K562 (cell line): ENCODE measurements around the gene MFAP3. TPM values are rescaled to one million over a fixed set of nuclear protein-coding genes. Genes with fewer than 3 reads are reported as not detected.

ENCODE experiments used
- CHD4 ChIP-seq: fragments of 200-600 bp; sonication (generic); IDR thresholded peaks from 3 replicates; pipeline ENCODE4 v1.6.1; 2012; ENCODE audit warnings: low read depth, mild to moderate bottlenecking, mixed read lengths, low read length, inconsistent platforms; ENCODE audit not compliant: insufficient read depth, insufficient replicate concordance, poor library complexity, severe bottlenecking
- CXXC5 ChIP-seq: fragments of 250-450 bp; sonication (Bioruptor Pico); IDR thresholded peaks from 2 replicates; pipeline ENCODE4 v1.8.0; 2022; ENCODE audit warnings: inconsistent platforms, mild to moderate bottlenecking, moderate library complexity
- HNRNPK ChIP-seq: fragments of 200-400 bp; formaldehyde crosslinking; IDR thresholded peaks from one replicate; pipeline ENCODE4 v1.6.1; 2018; ENCODE audit warnings: mild to moderate bottlenecking, low read depth, low read length; ENCODE audit not compliant: poor library complexity, severe bottlenecking
- MEF2D ChIP-seq: conservative IDR thresholded peaks from 2 replicates; pipeline ENCODE4 v1.6.1; 2016; ENCODE audit warnings: low read depth, missing genetic modification characterization, missing compliant biosample characterization
- PHF20 ChIP-seq: fragments of 450-650 bp; IDR thresholded peaks from 2 replicates; pipeline ENCODE4 v1.6.1; 2018; ENCODE audit not compliant: partially characterized antibody
- ZNF785 ChIP-seq: fragments of 250-450 bp; sonication (Bioruptor Pico); IDR thresholded peaks from 2 replicates; pipeline ENCODE4 v1.4.0; 2020; ENCODE audit warnings: mild to moderate bottlenecking
- polyA plus RNA-seq, 8 experiments: library from polyadenylated mRNA; depleted of rRNA in 4 of 8; stranded (reverse) in 5 of 8; unstranded in 3 of 8; fragments of >200 nt; fragmentation: Nextera tagmentation in 2 of 8; fragmentation: Illumina TruSeq in 1 of 8; extraction: Ambion mirVana in 2 of 8; extraction: Trizol in 1 of 8; gene quantifications; 2 replicates each; pipeline versions ENCODE4 v1.2.1 to v1.2.3, GENCODE V29; 2011 to 2014; ENCODE audit warnings: inconsistent platforms in 1 of 8, missing spikeins in 1 of 8
- total RNA-seq, 7 experiments: library from RNA; depleted of rRNA in 6 of 7; stranded (reverse); fragments of >200 nt in 6 of 7; fragmentation: Illumina TruSeq in 2 of 7; extraction: Trizol in 2 of 7; gene quantifications; 2 replicates each; pipeline versions ENCODE4 v1.2.1 to v1.2.3, GENCODE V29; 2011 to 2021; ENCODE audit warnings: low replicate concordance in 1 of 7
- TF ChIP-seq, protein P1 (sequence below): fragments of 450-650 bp; IDR thresholded peaks from 2 replicates; pipeline ENCODE4 v1.6.1; 2016; ENCODE audit warnings: mild to moderate bottlenecking
- TF ChIP-seq, protein P2 (sequence below): fragments of 200-600 bp; sonication (generic); IDR thresholded peaks from one replicate; pipeline ENCODE4 v1.6.1; 2012; ENCODE audit warnings: mild to moderate bottlenecking, low read depth, low read length, inconsistent platforms
- TF ChIP-seq, protein P3 (sequence below): sonication (generic); formaldehyde crosslinking; IDR thresholded peaks from 2 replicates; pipeline ENCODE4 v1.8.0; 2022; ENCODE audit warnings: mild to moderate bottlenecking, missing genetic modification reagents
- TF ChIP-seq, protein P4 (sequence below): fragments of 250-450 bp; sonication (Bioruptor Pico); IDR thresholded peaks from 2 replicates; pipeline ENCODE4 v1.8.0; 2021; ENCODE audit warnings: borderline replicate concordance, mild to moderate bottlenecking, moderate library complexity; ENCODE audit not compliant: poor library complexity, severe bottlenecking

Gene MFAP3
- total and polyA plus RNA-seq, 9 of the 15 experiments (the other 6 are each of a cell fraction or from before 2014, with no cell fraction given): 9.5 to 39.1 (median 20.7) TPM

GRCh38 chr5:154038707-154039457 is at the start of gene MFAP3, which contains the start of gene FAM114A2 (continued):
- TF ChIP-seq, protein P1, sequence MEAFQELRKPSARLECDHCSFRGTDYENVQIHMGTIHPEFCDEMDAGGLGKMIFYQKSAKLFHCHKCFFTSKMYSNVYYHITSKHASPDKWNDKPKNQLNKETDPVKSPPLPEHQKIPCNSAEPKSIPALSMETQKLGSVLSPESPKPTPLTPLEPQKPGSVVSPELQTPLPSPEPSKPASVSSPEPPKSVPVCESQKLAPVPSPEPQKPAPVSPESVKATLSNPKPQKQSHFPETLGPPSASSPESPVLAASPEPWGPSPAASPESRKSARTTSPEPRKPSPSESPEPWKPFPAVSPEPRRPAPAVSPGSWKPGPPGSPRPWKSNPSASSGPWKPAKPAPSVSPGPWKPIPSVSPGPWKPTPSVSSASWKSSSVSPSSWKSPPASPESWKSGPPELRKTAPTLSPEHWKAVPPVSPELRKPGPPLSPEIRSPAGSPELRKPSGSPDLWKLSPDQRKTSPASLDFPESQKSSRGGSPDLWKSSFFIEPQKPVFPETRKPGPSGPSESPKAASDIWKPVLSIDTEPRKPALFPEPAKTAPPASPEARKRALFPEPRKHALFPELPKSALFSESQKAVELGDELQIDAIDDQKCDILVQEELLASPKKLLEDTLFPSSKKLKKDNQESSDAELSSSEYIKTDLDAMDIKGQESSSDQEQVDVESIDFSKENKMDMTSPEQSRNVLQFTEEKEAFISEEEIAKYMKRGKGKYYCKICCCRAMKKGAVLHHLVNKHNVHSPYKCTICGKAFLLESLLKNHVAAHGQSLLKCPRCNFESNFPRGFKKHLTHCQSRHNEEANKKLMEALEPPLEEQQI: no peak
- peak; percentile 98 for TF ChIP-seq PHF20
- TF ChIP-seq ZNF785 (CRISPR knock-in tag): no peak
- TF ChIP-seq, protein P2, sequence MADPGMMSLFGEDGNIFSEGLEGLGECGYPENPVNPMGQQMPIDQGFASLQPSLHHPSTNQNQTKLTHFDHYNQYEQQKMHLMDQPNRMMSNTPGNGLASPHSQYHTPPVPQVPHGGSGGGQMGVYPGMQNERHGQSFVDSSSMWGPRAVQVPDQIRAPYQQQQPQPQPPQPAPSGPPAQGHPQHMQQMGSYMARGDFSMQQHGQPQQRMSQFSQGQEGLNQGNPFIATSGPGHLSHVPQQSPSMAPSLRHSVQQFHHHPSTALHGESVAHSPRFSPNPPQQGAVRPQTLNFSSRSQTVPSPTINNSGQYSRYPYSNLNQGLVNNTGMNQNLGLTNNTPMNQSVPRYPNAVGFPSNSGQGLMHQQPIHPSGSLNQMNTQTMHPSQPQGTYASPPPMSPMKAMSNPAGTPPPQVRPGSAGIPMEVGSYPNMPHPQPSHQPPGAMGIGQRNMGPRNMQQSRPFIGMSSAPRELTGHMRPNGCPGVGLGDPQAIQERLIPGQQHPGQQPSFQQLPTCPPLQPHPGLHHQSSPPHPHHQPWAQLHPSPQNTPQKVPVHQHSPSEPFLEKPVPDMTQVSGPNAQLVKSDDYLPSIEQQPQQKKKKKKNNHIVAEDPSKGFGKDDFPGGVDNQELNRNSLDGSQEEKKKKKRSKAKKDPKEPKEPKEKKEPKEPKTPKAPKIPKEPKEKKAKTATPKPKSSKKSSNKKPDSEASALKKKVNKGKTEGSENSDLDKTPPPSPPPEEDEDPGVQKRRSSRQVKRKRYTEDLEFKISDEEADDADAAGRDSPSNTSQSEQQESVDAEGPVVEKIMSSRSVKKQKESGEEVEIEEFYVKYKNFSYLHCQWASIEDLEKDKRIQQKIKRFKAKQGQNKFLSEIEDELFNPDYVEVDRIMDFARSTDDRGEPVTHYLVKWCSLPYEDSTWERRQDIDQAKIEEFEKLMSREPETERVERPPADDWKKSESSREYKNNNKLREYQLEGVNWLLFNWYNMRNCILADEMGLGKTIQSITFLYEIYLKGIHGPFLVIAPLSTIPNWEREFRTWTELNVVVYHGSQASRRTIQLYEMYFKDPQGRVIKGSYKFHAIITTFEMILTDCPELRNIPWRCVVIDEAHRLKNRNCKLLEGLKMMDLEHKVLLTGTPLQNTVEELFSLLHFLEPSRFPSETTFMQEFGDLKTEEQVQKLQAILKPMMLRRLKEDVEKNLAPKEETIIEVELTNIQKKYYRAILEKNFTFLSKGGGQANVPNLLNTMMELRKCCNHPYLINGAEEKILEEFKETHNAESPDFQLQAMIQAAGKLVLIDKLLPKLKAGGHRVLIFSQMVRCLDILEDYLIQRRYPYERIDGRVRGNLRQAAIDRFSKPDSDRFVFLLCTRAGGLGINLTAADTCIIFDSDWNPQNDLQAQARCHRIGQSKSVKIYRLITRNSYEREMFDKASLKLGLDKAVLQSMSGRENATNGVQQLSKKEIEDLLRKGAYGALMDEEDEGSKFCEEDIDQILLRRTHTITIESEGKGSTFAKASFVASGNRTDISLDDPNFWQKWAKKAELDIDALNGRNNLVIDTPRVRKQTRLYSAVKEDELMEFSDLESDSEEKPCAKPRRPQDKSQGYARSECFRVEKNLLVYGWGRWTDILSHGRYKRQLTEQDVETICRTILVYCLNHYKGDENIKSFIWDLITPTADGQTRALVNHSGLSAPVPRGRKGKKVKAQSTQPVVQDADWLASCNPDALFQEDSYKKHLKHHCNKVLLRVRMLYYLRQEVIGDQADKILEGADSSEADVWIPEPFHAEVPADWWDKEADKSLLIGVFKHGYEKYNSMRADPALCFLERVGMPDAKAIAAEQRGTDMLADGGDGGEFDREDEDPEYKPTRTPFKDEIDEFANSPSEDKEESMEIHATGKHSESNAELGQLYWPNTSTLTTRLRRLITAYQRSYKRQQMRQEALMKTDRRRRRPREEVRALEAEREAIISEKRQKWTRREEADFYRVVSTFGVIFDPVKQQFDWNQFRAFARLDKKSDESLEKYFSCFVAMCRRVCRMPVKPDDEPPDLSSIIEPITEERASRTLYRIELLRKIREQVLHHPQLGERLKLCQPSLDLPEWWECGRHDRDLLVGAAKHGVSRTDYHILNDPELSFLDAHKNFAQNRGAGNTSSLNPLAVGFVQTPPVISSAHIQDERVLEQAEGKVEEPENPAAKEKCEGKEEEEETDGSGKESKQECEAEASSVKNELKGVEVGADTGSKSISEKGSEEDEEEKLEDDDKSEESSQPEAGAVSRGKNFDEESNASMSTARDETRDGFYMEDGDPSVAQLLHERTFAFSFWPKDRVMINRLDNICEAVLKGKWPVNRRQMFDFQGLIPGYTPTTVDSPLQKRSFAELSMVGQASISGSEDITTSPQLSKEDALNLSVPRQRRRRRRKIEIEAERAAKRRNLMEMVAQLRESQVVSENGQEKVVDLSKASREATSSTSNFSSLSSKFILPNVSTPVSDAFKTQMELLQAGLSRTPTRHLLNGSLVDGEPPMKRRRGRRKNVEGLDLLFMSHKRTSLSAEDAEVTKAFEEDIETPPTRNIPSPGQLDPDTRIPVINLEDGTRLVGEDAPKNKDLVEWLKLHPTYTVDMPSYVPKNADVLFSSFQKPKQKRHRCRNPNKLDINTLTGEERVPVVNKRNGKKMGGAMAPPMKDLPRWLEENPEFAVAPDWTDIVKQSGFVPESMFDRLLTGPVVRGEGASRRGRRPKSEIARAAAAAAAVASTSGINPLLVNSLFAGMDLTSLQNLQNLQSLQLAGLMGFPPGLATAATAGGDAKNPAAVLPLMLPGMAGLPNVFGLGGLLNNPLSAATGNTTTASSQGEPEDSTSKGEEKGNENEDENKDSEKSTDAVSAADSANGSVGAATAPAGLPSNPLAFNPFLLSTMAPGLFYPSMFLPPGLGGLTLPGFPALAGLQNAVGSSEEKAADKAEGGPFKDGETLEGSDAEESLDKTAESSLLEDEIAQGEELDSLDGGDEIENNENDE: no peak
- TF ChIP-seq, protein P3, sequence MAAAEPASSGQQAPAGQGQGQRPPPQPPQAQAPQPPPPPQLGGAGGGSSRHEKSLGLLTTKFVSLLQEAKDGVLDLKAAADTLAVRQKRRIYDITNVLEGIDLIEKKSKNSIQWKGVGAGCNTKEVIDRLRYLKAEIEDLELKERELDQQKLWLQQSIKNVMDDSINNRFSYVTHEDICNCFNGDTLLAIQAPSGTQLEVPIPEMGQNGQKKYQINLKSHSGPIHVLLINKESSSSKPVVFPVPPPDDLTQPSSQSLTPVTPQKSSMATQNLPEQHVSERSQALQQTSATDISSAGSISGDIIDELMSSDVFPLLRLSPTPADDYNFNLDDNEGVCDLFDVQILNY: peak; percentile 6; the same call in 1 of the 2 replicates
- TF ChIP-seq MEF2D (tag): no peak
- TF ChIP-seq CHD4: no peak
- TF ChIP-seq CXXC5 (CRISPR knock-in tag): peak; percentile 99
- TF ChIP-seq, protein P4, sequence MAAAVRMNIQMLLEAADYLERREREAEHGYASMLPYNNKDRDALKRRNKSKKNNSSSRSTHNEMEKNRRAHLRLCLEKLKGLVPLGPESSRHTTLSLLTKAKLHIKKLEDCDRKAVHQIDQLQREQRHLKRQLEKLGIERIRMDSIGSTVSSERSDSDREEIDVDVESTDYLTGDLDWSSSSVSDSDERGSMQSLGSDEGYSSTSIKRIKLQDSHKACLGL (CRISPR knock-in tag): no peak
- no peak for TF ChIP-seq HNRNPK
